Fibroblast of lung (primary cell): ENCODE data around the gene ANGPTL2. TPM values are rescaled to one million over a fixed set of nuclear protein-coding genes. Genes with fewer than 3 reads are reported as not detected.

Experiments
- DNase-seq, 2 donors: peaks; one replicate each; pipeline versions ENCODE4 v3.0.0 to v3.0.0-alpha.2; 2010; ENCODE audit warnings: low read depth in 2 of 2
- H2AFZ ChIP-seq: 2 replicates; pipeline ENCODE4 v1.5.1; 2012; ENCODE audit warnings: low read length, control low read depth, inconsistent platforms
- H3K27ac ChIP-seq: 2 replicates; pipeline ENCODE4 v1.5.1; 2011; ENCODE audit warnings: low read length, control low read depth; ENCODE audit not compliant: insufficient read depth
- H3K27me3 ChIP-seq: 2 replicates; pipeline ENCODE4 v1.5.1; 2011; ENCODE audit warnings: mild to moderate bottlenecking, low read length; ENCODE audit not compliant: control insufficient read depth, insufficient read depth
- H3K36me3 ChIP-seq: 2 replicates; pipeline ENCODE4 v1.5.1; 2011; ENCODE audit warnings: low read length; ENCODE audit not compliant: control insufficient read depth, insufficient read depth
- H3K4me1 ChIP-seq: 2 replicates; pipeline ENCODE4 v1.5.1; 2011; ENCODE audit warnings: low read length; ENCODE audit not compliant: control insufficient read depth, insufficient read depth; ENCODE audit errors: extremely low read depth
- H3K4me2 ChIP-seq: 2 replicates; pipeline ENCODE4 v1.5.1; 2011; ENCODE audit warnings: low read length, control low read depth; ENCODE audit not compliant: insufficient read depth; ENCODE audit errors: extremely low read depth
- H3K4me3 ChIP-seq, 4 experiments: fragments of 200-600 bp in 1 of 4; sonication (generic) in 1 of 4; replicated peaks in 1 of 4; 2 replicates each; pipeline ENCODE4 v1.5.1; 2011 to 2016; ENCODE audit warnings: low read length in 4 of 4, low read depth in 3 of 4, mild to moderate bottlenecking in 3 of 4, control low read depth in 2 of 4, inconsistent platforms in 1 of 4, mixed read lengths in 1 of 4; ENCODE audit not compliant: insufficient read depth in 1 of 4; ENCODE audit errors: control extremely low read depth in 1 of 4
- H3K79me2 ChIP-seq: 2 replicates; pipeline ENCODE4 v1.5.1; 2012; ENCODE audit warnings: mild to moderate bottlenecking, low read length, inconsistent platforms; ENCODE audit not compliant: control insufficient read depth, insufficient read depth
- H3K9ac ChIP-seq: 2 replicates; pipeline ENCODE4 v1.5.1; 2011; ENCODE audit warnings: mild to moderate bottlenecking, low read length, control low read depth; ENCODE audit not compliant: insufficient read depth
- H3K9me3 ChIP-seq: 2 replicates; pipeline ENCODE4 v1.5.1; 2012; ENCODE audit warnings: low read depth, low read length; ENCODE audit not compliant: control insufficient read depth, insufficient read depth
- H4K20me1 ChIP-seq: 2 replicates; pipeline ENCODE4 v1.5.1; 2011; ENCODE audit warnings: low read length; ENCODE audit not compliant: control insufficient read depth, insufficient read depth; ENCODE audit errors: extremely low read depth
- CTCF ChIP-seq, 2 donors: IDR thresholded peaks in 1 of 2; conservative IDR thresholded peaks in 1 of 2; 1 replicate in 1 of 2; 2 replicates in 1 of 2; pipeline ENCODE4 v1.5.1; 2011 to 2012; ENCODE audit warnings: low read length in 2 of 2, control low read depth in 1 of 2, inconsistent platforms in 1 of 2, low read depth in 1 of 2, mild to moderate bottlenecking in 1 of 2
- EZH2 ChIP-seq: IDR thresholded peaks from 2 replicates; pipeline ENCODE4 v1.5.1; 2012; ENCODE audit warnings: low read length, control low read depth, mild to moderate bottlenecking; ENCODE audit errors: missing control alignments
- polyA plus RNA-seq, 2 donors: library from polyadenylated mRNA; depleted of rRNA in 1 of 2; stranded (reverse) in 1 of 2; unstranded in 1 of 2; fragments of >200 nt; gene quantifications; 2 replicates each; pipeline ENCODE4 v1.2.1, GENCODE V29; 2011 to 2012; ENCODE audit warnings: missing spikeins in 1 of 2
- total RNA-seq: library from RNA; depleted of rRNA; stranded (reverse); fragments of >200 nt; gene quantifications from 2 replicates; pipeline ENCODE4 v1.2.1, GENCODE V29; 2014

ANGPTL2 gene
- total and polyA plus RNA-seq, 2 donors (not counting 1 experiment from before 2014, with no cell fraction given): 128 to 163 TPM

GRCh38 chr9:127088724-127089615 lies 33.5 kb downstream of the ANGPTL2 start:
- Histone ChIP-seq H3K9ac (no peak overlapping the region), H3K79me2 (no peaks in the 10 kb centered on the region), H3K4me3 (no peak overlapping the region), H3K36me3 (peaks cover 16% of the 10 kb centered on the region), H3K4me1 (no peaks in the 10 kb centered on the region), H2AFZ (no peak overlapping the region), H4K20me1 (no peaks in the 10 kb centered on the region), H3K27me3 (no peaks in the 10 kb centered on the region), H3K4me2 (no peak overlapping the region), H3K9me3 (no peaks in the 10 kb centered on the region), H3K27ac (no peak overlapping the region)
- TF ChIP-seq CTCF (conservative IDR thresholded peaks at IDR 0.05 in 1 of 2, IDR thresholded peaks at IDR 0.05 in 1 of 2; ENCODE audit: low read depth in 1 of 2, low read length in 2 of 2): no peak
- no peak for TF ChIP-seq EZH2
- no peak for DNase-seq

- no peak overlapping the region for H3K27ac ChIP-seq
- H3K27me3 ChIP-seq: no peaks in the 10 kb centered on the region
- DNase-seq: no peak
- no peak overlapping the region for H3K4me2 ChIP-seq
- H3K9ac ChIP-seq: no peak overlapping the region
- no peak overlapping the region for H3K4me3 ChIP-seq
- H3K79me2 ChIP-seq: no peaks in the 10 kb centered on the region
- no peak overlapping the region for H2AFZ ChIP-seq
- TF ChIP-seq EZH2 (no peak), CTCF (conservative IDR thresholded peaks at IDR 0.05 in 1 of 2, IDR thresholded peaks at IDR 0.05 in 1 of 2; ENCODE audit: low read depth in 1 of 2, low read length in 2 of 2) (no peak)
- H4K20me1 ChIP-seq: no peaks in the 10 kb centered on the region
- H3K36me3 ChIP-seq: peaks cover 12% of the 10 kb centered on the region
- H3K4me1 ChIP-seq: no peaks in the 10 kb centered on the region
- H3K9me3 ChIP-seq: no peaks in the 10 kb centered on the region
Measured at GRCh38 chr9:127087836-127088235, 34.6 kb downstream of the ANGPTL2 start.

GRCh38 chr9:127087411-127087810 lies 35.0 kb downstream of the ANGPTL2 start:
- H3K9ac ChIP-seq: no peak overlapping the region
- H3K9me3 ChIP-seq: no peaks in the 10 kb centered on the region
- DNase-seq: no peak
- H3K27me3 ChIP-seq: no peaks in the 10 kb centered on the region
- TF ChIP-seq EZH2 (no peak), CTCF (conservative IDR thresholded peaks at IDR 0.05 in 1 of 2, IDR thresholded peaks at IDR 0.05 in 1 of 2; ENCODE audit: low read depth in 1 of 2, low read length in 2 of 2) (no peak)
- no peaks in the 10 kb centered on the region for H3K79me2 ChIP-seq
- no peaks in the 10 kb centered on the region for H3K4me1 ChIP-seq
- H3K4me3 ChIP-seq: no peak overlapping the region
- H3K36me3 ChIP-seq: peaks cover 12% of the 10 kb centered on the region
- H2AFZ ChIP-seq: no peak overlapping the region
- no peak overlapping the region for H3K4me2 ChIP-seq
- H3K27ac ChIP-seq: no peak overlapping the region
- no peaks in the 10 kb centered on the region for H4K20me1 ChIP-seq
